SK-N-SH (cell line): Measurements from ENCODE around the gene ANKRD1. TPM values are rescaled to one million over a fixed set of nuclear protein-coding genes. Genes with fewer than 3 reads are reported as not detected.

ENCODE experiments used
- CTCF ChIA-PET: fragments of 300-600, 350-600 bp; formaldehyde crosslinking; extraction: SDS; loops from one replicate; lab custom pipeline; 2021; lab: Yijun Ruan, JAX
- POLR2A ChIA-PET: fragments of 350-600 bp; sonication (Branson Sonifier 250); formaldehyde crosslinking; extraction: SDS; loops from one replicate; lab custom pipeline; 2020; ENCODE audit warnings: antibody characterized with exemption, inconsistent platforms; lab: Yijun Ruan, JAX
- DNase-seq: peaks from one replicate; pipeline ENCODE4 v3.0.0; 2012
- H2AFZ ChIP-seq: fragments of 200-600 bp; sonication (generic); 2 replicates; pipeline ENCODE4 v1.8.1; 2016; ENCODE audit warnings: antibody characterized with exemption, mild to moderate bottlenecking, low read depth
- H3F3A ChIP-seq: fragments of 200-600 bp; sonication (generic); replicated peaks from 2 replicates; pipeline ENCODE3; 2016; ENCODE audit warnings: antibody characterized with exemption, mild to moderate bottlenecking; ENCODE audit not compliant: insufficient read depth
- H3K27ac ChIP-seq, 2 experiments: fragments of 200-500 bp in 1 of 2; fragments of 200-600 bp in 1 of 2; sonication (Bioruptor generic) in 1 of 2; sonication (generic), shearing (Covaris generic) in 1 of 2; 2 replicates each; pipeline versions ENCODE4 v1.5.1 to v1.6.1; 2014 to 2016; ENCODE audit warnings: low read depth in 2 of 2, inconsistent platforms in 1 of 2, low read length in 1 of 2, mild to moderate bottlenecking in 1 of 2, mixed read lengths in 1 of 2
- H3K27me3 ChIP-seq: fragments of 200-600 bp; sonication (generic), shearing (Covaris generic); 2 replicates; pipeline ENCODE4 v1.6.1; 2016; ENCODE audit warnings: mixed run types; ENCODE audit not compliant: insufficient read depth
- H3K36me3 ChIP-seq, 2 experiments: fragments of 200-500 bp in 1 of 2; fragments of 200-600 bp in 1 of 2; sonication (Bioruptor generic) in 1 of 2; sonication (generic) in 1 of 2; replicated peaks in 1 of 2; 2 replicates each; pipeline versions ENCODE3 to v1.5.1; 2014 to 2016; ENCODE audit warnings: low read length in 1 of 2, mild to moderate bottlenecking in 1 of 2; ENCODE audit not compliant: insufficient read depth in 2 of 2, control insufficient read depth in 1 of 2
- H3K4me1 ChIP-seq, 2 experiments: fragments of 200-500 bp in 1 of 2; fragments of 200-600 bp in 1 of 2; sonication (Bioruptor generic) in 1 of 2; sonication (generic), shearing (Covaris generic) in 1 of 2; 2 replicates each; pipeline versions ENCODE4 v1.5.1 to v1.6.1; 2014 to 2016; ENCODE audit warnings: low read depth in 1 of 2, low read length in 1 of 2, mixed run types in 1 of 2; ENCODE audit not compliant: insufficient read depth in 2 of 2, control insufficient read depth in 1 of 2
- H3K4me2 ChIP-seq: fragments of 200-600 bp; sonication (generic), shearing (Covaris generic); 2 replicates; pipeline ENCODE4 v1.6.1; 2017; ENCODE audit warnings: mixed run types
- H3K4me3 ChIP-seq, 2 experiments: fragments of 200-500 bp in 1 of 2; fragments of 200-600 bp in 1 of 2; sonication (Bioruptor generic) in 1 of 2; sonication (generic), shearing (Covaris generic) in 1 of 2; 2 replicates each; pipeline versions ENCODE4 v1.5.1 to v1.8.1; 2014 to 2016; ENCODE audit warnings: low read depth in 2 of 2, inconsistent platforms in 1 of 2, low read length in 1 of 2, mild to moderate bottlenecking in 1 of 2, mixed read lengths in 1 of 2, moderate library complexity in 1 of 2
- H3K79me2 ChIP-seq: fragments of 200-600 bp; sonication (generic); 2 replicates; pipeline ENCODE4 v1.8.1; 2017; ENCODE audit warnings: mild to moderate bottlenecking; ENCODE audit not compliant: insufficient read depth
- H3K9ac ChIP-seq: fragments of 200-600 bp; sonication (generic); 2 replicates; pipeline ENCODE4 v1.6.1; 2017; ENCODE audit warnings: mixed run types
- H3K9me2 ChIP-seq: fragments of 200-600 bp; sonication (generic); 2 replicates; pipeline ENCODE4 v1.6.1; 2017; ENCODE audit warnings: mixed run types
- H3K9me3 ChIP-seq: fragments of 200-600 bp; sonication (generic); 2 replicates; pipeline ENCODE4 v1.6.1; 2017; ENCODE audit warnings: mixed run types, mild to moderate bottlenecking, moderate library complexity
- H4K20me1 ChIP-seq: fragments of 200-600 bp; sonication (generic); 2 replicates; pipeline ENCODE4 v1.6.1; 2017; ENCODE audit warnings: mild to moderate bottlenecking, mixed run types; ENCODE audit not compliant: insufficient read depth
- CHD2 ChIP-seq: fragments of 150-350 bp; IDR thresholded peaks from 2 replicates; pipeline ENCODE4 v1.6.1; 2018; ENCODE audit warnings: low read length; ENCODE audit not compliant: partially characterized antibody
- CTCF ChIP-seq: fragments of 200-600 bp; sonication (generic); IDR thresholded peaks from 2 replicates; pipeline ENCODE4 v1.6.1; 2017; ENCODE audit warnings: antibody characterized with exemption, mild to moderate bottlenecking, moderate library complexity
- ELF1 ChIP-seq: IDR thresholded peaks from 2 replicates; pipeline ENCODE4 v1.4.0; 2012
- EP300 ChIP-seq, 2 experiments: IDR thresholded peaks; 2 replicates each; pipeline versions ENCODE4 v1.4.0 to v1.6.1; 2012; ENCODE audit warnings: borderline replicate concordance in 1 of 2, low read depth in 1 of 2, low read length in 1 of 2
- GABPA ChIP-seq: IDR thresholded peaks from 2 replicates; pipeline ENCODE4 v1.4.0; 2012; ENCODE audit warnings: low read depth, mild to moderate bottlenecking
- GATA2 ChIP-seq: sonication (generic); formaldehyde crosslinking; IDR thresholded peaks from 2 replicates; pipeline ENCODE4 v1.5.0; 2020; ENCODE audit warnings: mild to moderate bottlenecking, missing genetic modification reagents
- IRF3 ChIP-seq: fragments of 150-350 bp; IDR thresholded peaks from 2 replicates; pipeline ENCODE4 v1.6.1; 2016; ENCODE audit warnings: mild to moderate bottlenecking, low read depth, low read length
- JUND ChIP-seq: IDR thresholded peaks from 2 replicates; pipeline ENCODE4 v1.4.0; 2012
- MAX ChIP-seq: IDR thresholded peaks from 2 replicates; pipeline ENCODE4 v1.4.0; 2012; ENCODE audit warnings: low read depth
- MXI1 ChIP-seq: IDR thresholded peaks from 2 replicates; pipeline ENCODE4 v1.6.1; 2012; ENCODE audit warnings: mild to moderate bottlenecking, low read depth, low read length, improper control_type of control experiment
- NFIC ChIP-seq: IDR thresholded peaks from 2 replicates; pipeline ENCODE4 v1.4.0; 2012; ENCODE audit warnings: borderline replicate concordance
- NRF1 ChIP-seq: IDR thresholded peaks from 2 replicates; pipeline ENCODE4 v1.6.1; 2012; ENCODE audit warnings: low read depth, mild to moderate bottlenecking, low read length
- POLR2AphosphoS5 ChIP-seq: IDR thresholded peaks from 2 replicates; pipeline ENCODE4 v1.6.1; 2012; ENCODE audit warnings: low read depth, low read length
- RAD21 ChIP-seq: IDR thresholded peaks from 2 replicates; pipeline ENCODE4 v1.6.1; 2012; ENCODE audit warnings: mild to moderate bottlenecking, low read length
- RCOR1 ChIP-seq: fragments of 150-350 bp; IDR thresholded peaks from 2 replicates; pipeline ENCODE4 v1.6.1; 2017; ENCODE audit warnings: antibody characterized with exemption, low read length
- RFX5 ChIP-seq: IDR thresholded peaks from 2 replicates; pipeline ENCODE4 v1.6.1; 2012; ENCODE audit warnings: mild to moderate bottlenecking, improper control_type of control experiment, low read length
- RXRA ChIP-seq: IDR thresholded peaks from 2 replicates; pipeline ENCODE4 v1.4.0; 2012; ENCODE audit warnings: low read depth, mild to moderate bottlenecking, borderline replicate concordance
- SMC3 ChIP-seq: IDR thresholded peaks from 2 replicates; pipeline ENCODE4 v1.6.1; 2012; ENCODE audit warnings: low read depth, low read length, improper control_type of control experiment
- TCF12 ChIP-seq: IDR thresholded peaks from 2 replicates; pipeline ENCODE4 v1.4.0; 2012
- USF1 ChIP-seq: IDR thresholded peaks from 2 replicates; pipeline ENCODE4 v1.4.0; 2012; ENCODE audit warnings: low read depth, borderline replicate concordance
- YY1 ChIP-seq: IDR thresholded peaks from 2 replicates; pipeline ENCODE4 v1.4.0; 2012; ENCODE audit warnings: low read depth, mild to moderate bottlenecking
- WGBS: methylation state at CpG from one replicate; pipeline ENCODE4 v1.1.6; 2017; ENCODE audit warnings: low lambda C conversion rate; 5-methylcytosine and 5-hydroxymethylcytosine counted together
- polyA plus RNA-seq, 3 experiments: library from polyadenylated mRNA; depleted of rRNA; stranded (reverse); fragments of >200 nt; gene quantifications; 2 replicates each; pipeline ENCODE4 v1.2.3, GENCODE V29; 2012

The ANKRD1 gene
- polyA plus RNA-seq, 1 of the 3 experiments (the other 2 are of a cell fraction), result 41.7 TPM

- Histone ChIP-seq H3K9ac (peak overlapping the region; percentile 69), H3K36me3 (peaks cover 11 to 21% of the 10 kb centered on the region in 2 experiments), H3F3A (no peaks in the 10 kb centered on the region), H4K20me1 (no peaks in the 10 kb centered on the region), H3K4me3 (peak overlapping the region; percentile 88 to 91), H3K27me3 (no peaks in the 10 kb centered on the region), H3K4me1 (peaks cover 5 to 9% of the 10 kb centered on the region in 2 experiments; a peak in 3 of 4 replicates), H3K27ac (no peak overlapping the region), H3K4me2 (peak overlapping the region; percentile 85)
- CTCF ChIA-PET, result interaction anchor here (1.1 to 2.2 kb wide), 5 partner anchors 14 to 1069 kb away, joined by 3 to 10 read pairs (median 6); partner anchors contain the start of gene HTR7
- WGBS, result 19% methylated on average over 8 of the region's 8 CpGs
- POLR2A ChIA-PET, result no interaction called here
- no peak for DNase-seq
- TF ChIP-seq NRF1, result no peak
- no peak for TF ChIP-seq SMC3
- TF ChIP-seq USF1, result no peak
- no peak for TF ChIP-seq MXI1
- TF ChIP-seq RFX5, result no peak
- no peak for TF ChIP-seq YY1
- no peak for TF ChIP-seq MAX
- no peak for TF ChIP-seq CHD2
- TF ChIP-seq ELF1, result no peak
- TF ChIP-seq JUND, result no peak
- no peak for TF ChIP-seq NFIC
- TF ChIP-seq IRF3, result no peak
- TF ChIP-seq, all 33 proteins: peak for 0
- H3K9me2 ChIP-seq, result no peaks in the 10 kb centered on the region
- peaks cover 10% of the 10 kb centered on the region; the same call in 1 of the 2 replicates for H3K9me3 ChIP-seq
- H3K79me2 ChIP-seq, result peaks cover 31% of the 10 kb centered on the region
- peak overlapping the region; percentile 95; the same call in 1 of the 2 replicates for H2AFZ ChIP-seq
Measured at GRCh38 chr10:90872648-90873020, 48.3 kb downstream of the ANKRD1 start.

GRCh38 chr10:90871766-90872647 is 48.9 kb downstream of the ANKRD1 start, which contains the start of gene RPP30:
Gene RPP30, plus strand, starts transcription at chr10:90871974. Its CDS starts 13 bp downstream, at chr10:90871987.
- ChIA-PET CTCF (interaction anchor here (0.7 to 2.2 kb wide), 13 partner anchors 8 to 1069 kb away, joined by 3 to 10 read pairs (median 4); partner anchors contain the start of gene HTR7), POLR2A (no interaction called here)
- peaks cover 5 to 9% of the 10 kb centered on the region in 2 experiments; a peak in 3 of 4 replicates for H3K4me1 ChIP-seq
- TF ChIP-seq GATA2 (CRISPR knock-in tag), result no peak
- TF ChIP-seq RAD21, result no peak
- no peak for TF ChIP-seq IRF3
- no peak for TF ChIP-seq GABPA
- TF ChIP-seq NFIC, result no peak
- TF ChIP-seq EP300 (IDR thresholded peaks at IDR 0.05; ENCODE audit: borderline replicate concordance in 1 of 2, low read depth in 1 of 2, low read length in 1 of 2), result no peak
- peak; percentile 67 for TF ChIP-seq POLR2AphosphoS5
- peak; percentile 69 for TF ChIP-seq USF1
- no peak for TF ChIP-seq SMC3
- no peak for TF ChIP-seq CTCF
- TF ChIP-seq TCF12, result no peak
- TF ChIP-seq RCOR1, result no peak
- peak; percentile 94 for TF ChIP-seq YY1
- no peak for TF ChIP-seq RXRA

More at GRCh38 chr10:90871766-90872647, 48.9 kb downstream of the ANKRD1 start, which contains the start of gene RPP30:
- peak within 1 kb of the TSS; percentile 25 to 60; a peak in 3 of 4 replicates for H3K27ac ChIP-seq
- H3K9ac ChIP-seq, result peak within 1 kb of the TSS; percentile 69
- peaks cover 11 to 19% of the 10 kb centered on the region in 2 experiments for H3K36me3 ChIP-seq
- no peaks in the 10 kb centered on the region for H3K9me2 ChIP-seq
- no peaks in the 10 kb centered on the region for H3F3A ChIP-seq
- H4K20me1 ChIP-seq, result no peaks in the 10 kb centered on the region
- under 1% methylated on average over 31 of the region's 43 CpGs for WGBS
- H3K4me3 ChIP-seq, result peak within 1 kb of the TSS; percentile 88 to 91
- H3K9me3 ChIP-seq, result peaks cover 10% of the 10 kb centered on the region; the same call in 1 of the 2 replicates
- DNase-seq, result peak; percentile 87
- H3K4me2 ChIP-seq, result peak within 1 kb of the TSS; percentile 85
- H3K79me2 ChIP-seq, result peaks cover 31% of the 10 kb centered on the region
- peak within 1 kb of the TSS; percentile 95 for H2AFZ ChIP-seq
- no peaks in the 10 kb centered on the region for H3K27me3 ChIP-seq
